SU-DHL-6 (cell line): ENCODE measurements around the gene PACC1.

Source experiments
- EZH2phosphoT487 ChIP-seq: fragments of 200-600 bp; sonication (generic), shearing (Covaris generic); conservative IDR thresholded peaks from 2 replicates; pipeline ENCODE4 v1.6.1; 2018; ENCODE audit warnings: mild to moderate bottlenecking, antibody characterized with exemption, low read length, moderate library complexity, mixed read lengths
- TF ChIP-seq, protein P1 (sequence below): fragments of 200-600 bp; sonication (generic); IDR thresholded peaks from one replicate; pipeline ENCODE4 v1.5.1; 2017; ENCODE audit warnings: antibody characterized with exemption, mild to moderate bottlenecking, low read length, moderate library complexity; ENCODE audit not compliant: insufficient read depth, poor library complexity, severe bottlenecking

DNA sequence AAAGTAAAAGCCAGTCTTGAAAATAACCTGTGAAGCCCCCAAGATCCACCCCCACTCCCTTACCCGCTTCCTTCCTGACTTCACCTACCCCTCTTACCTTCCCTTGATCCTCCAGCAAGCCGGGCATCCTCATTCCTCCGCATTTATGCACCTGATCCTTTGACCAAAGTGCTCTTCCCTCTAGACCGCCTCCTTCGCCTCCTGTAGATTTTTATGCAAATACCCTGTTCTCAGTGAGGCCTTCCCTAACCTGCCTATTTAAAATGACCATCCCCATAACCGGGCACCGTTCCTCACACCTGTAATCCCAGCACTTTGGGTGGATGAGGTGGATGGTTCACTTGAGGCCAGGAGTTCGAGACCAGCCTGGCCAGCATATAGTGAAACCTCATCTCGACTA lies 17.0 kb upstream of the PACC1 start:
- TF ChIP-seq, protein P1, sequence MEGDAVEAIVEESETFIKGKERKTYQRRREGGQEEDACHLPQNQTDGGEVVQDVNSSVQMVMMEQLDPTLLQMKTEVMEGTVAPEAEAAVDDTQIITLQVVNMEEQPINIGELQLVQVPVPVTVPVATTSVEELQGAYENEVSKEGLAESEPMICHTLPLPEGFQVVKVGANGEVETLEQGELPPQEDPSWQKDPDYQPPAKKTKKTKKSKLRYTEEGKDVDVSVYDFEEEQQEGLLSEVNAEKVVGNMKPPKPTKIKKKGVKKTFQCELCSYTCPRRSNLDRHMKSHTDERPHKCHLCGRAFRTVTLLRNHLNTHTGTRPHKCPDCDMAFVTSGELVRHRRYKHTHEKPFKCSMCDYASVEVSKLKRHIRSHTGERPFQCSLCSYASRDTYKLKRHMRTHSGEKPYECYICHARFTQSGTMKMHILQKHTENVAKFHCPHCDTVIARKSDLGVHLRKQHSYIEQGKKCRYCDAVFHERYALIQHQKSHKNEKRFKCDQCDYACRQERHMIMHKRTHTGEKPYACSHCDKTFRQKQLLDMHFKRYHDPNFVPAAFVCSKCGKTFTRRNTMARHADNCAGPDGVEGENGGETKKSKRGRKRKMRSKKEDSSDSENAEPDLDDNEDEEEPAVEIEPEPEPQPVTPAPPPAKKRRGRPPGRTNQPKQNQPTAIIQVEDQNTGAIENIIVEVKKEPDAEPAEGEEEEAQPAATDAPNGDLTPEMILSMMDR, result no peak
- no peak for TF ChIP-seq EZH2phosphoT487
